ENCODE results near the gene RBM3.

RBM3 gene

DNA sequence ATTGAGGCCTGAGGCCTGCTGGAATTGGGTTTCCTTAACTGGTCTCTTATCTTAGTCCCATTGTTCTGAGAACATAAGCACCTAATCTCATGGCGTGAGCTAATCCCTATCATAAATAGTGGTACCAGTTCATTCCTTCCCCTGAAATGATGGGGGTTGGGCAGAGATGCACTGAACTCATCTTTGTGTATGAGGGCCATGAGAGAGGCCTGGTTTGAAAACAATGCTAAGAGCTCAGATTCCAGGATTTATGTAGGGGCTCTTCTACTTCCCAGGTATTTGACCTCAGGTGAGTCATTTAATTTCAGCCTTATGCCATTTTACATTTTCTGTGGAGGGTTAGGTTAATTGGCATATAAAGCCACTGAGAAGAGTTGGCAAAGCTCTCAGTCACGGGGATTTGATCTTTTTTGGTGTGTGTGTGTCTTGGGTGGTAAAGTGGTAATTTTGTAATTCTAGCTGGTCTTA lies 4.4 kb downstream of the RBM3 start:
- no peak for DNase-seq

- DNase-seq = no peak
Measured at GRCh38 chrX:48579259-48579658, 5.0 kb downstream of the RBM3 start.

DNA sequence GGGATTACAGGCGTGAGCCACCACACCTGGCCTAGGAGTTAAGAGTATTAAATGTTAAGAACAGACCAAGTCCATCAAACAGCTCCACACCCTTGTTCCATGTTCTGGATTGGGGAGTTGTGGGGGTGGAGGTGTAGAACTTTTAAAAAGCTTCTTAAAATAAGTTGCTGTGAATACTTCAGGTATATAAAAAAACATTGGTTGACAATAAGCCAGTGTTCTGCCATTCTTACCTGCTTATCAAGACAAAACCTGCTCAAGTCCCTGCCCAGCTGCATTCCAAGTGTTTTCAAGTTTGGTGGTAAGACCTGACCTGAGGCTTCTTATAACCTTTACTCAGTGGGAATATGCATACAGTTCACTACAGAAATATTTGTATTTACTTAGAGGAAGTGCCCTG lies 6.4 kb downstream of the RBM3 start:
- DNase-seq = no peak

DNA sequence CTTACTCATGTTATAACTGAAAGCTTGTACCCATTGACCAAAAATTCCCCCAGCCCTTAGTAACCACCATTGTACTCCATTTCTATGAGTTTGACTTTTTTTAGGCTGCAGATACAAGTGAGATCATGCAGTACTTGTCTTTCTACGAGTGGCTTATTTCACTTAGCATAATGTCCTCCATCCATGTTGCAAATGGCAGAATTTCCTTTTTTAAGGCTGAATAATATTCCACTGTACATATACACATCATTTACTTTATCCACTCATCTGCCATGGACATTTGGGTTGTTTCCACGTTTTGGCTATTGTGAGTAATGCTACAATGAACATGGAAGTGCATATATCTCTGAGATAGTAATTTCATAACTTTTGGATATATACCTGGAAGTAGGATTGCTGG lies 10.4 kb downstream of the RBM3 start:
- DNase-seq = no peak

- DNase-seq = no peak
Measured at GRCh38 chrX:48589482-48590162, 15.3 kb downstream of the RBM3 start.

GRCh38 chrX:48590203-48591103 lies 16.2 kb downstream of the RBM3 start:
- no peak for DNase-seq

DNA sequence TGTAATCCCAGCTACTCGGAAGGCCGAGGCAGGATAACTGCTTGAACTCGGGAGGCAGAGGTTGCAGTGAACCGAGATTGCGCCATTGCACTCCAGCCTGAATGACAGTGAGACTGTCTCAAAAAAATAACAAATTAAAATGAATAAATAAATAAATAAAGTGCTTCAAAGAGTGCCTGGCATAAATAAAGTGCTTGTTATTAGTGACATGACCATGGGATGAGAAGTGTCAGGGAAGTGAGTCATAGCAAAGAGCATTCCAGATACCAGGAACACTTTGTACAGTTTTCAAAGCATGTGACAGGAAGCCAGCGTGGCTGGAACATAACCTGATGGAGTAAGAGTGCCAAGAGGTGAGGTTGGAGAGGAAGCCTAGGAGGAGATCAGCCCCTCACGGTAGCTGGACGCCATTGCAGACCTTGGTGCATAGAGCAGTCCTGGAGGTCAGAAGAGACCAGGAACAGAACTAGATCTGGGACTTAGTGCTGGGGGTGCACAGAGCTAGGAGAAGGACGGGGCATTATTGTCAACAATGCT lies 17.0 kb downstream of the RBM3 start:
- DNase-seq = no peak

- no peak for DNase-seq
Measured at GRCh38 chrX:48592971-48593370, 18.7 kb downstream of the RBM3 start.

- DNase-seq = no peak
Measured at GRCh38 chrX:48595929-48596328, 21.6 kb downstream of the RBM3 start.

DNA sequence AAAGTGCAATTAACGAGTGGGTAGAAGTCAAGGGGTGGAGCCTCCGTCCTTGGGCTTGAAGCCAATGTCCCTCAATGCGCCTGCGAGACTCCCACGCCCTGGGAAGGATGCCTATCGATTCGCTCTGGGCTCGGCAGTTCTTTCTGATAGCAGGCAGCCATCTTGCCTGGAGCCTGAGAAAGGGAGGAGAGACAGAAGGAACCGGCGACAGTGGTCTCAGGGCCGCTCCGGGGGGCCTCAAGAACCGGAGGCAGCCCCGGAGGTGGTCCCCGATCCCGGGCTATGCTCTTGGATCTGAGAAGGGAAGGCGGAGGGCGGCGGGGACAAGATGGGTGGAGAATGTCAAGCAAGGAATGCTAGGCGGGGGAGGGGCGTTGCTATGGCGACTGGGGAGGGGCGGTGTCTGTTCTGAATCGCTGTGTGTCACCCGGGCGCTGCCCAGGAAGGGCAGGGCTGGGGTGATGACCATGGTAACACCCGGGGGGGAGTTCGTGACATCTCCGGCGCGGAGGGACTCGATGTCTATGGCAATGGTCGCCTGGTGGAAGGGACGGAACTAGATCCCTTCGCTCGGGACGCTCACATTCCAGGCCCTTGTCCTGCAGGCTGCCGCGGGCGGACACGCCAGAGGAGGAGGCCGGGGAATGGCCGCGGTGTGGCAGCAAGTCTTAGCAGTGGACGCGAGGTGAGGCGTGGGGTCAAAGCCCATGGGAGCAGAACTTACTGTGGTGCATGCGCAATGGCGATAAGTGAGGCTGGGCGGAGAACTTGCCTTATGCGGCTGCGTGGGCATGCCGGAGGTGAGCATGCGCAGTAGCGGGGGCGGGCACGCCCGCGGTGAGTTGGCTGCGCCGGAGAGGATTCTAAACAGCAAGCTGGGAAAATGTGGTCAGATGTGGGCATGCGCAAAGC lies 23.3 kb downstream of the RBM3 start, which contains the start of gene WDR13:
Gene WDR13 (plus strand): TSS at position 140 of the 912 bp plus-strand sequence. CDS start 505 bp downstream, at position 645.
- DNase-seq = peak; percentile 93

DNA sequence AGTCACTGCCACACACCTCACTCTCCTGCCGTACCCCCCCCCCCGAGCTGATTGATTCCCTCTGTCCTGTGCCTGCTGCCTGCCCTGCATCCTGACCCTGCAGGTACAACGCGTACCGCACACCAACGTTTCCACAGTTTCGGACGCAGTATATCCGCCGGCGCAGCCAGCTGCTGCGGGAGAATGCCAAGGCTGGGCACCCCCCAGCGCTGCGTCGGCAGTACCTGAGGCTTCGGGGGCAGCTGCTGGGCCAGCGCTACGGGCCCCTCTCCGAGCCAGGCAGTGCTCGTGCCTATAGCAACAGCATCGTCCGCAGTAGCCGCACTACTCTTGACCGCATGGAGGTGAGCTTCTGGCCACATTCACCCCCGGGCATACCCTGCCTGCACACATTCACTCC lies 24.3 kb downstream of the RBM3 start:
- no peak for DNase-seq

DNA sequence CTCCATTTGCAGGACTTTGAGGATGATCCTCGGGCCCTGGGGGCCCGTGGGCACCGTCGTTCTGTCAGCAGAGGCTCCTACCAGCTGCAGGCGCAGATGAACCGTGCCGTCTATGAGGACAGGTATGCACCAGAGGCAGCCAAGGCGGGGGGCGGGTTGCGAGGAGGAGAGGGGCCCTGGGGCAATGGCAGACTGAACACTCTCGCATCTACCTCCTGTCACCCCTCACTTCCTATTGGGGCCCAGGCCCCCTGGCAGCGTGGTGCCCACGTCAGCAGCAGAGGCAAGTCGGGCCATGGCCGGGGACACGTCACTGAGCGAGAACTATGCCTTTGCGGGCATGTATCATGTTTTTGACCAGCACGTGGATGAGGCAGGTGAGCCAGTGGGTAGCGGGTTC lies 25.1 kb downstream of the RBM3 start:
- no peak for DNase-seq

DNA sequence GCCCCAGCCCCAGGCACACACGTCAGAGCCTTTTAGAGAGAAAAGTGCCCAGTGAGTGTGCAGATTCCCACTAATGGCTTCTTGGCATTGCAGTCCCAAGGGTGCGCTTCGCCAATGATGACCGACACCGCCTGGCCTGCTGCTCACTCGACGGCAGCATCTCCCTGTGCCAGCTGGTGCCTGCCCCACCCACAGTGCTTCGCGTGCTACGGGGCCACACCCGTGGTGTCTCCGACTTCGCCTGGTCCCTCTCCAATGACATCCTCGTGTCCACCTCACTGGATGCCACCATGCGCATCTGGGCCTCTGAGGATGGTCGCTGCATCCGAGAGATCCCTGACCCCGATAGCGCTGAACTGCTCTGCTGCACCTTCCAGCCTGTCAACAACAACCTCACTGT lies 25.9 kb downstream of the RBM3 start:
- DNase-seq = no peak

- DNase-seq = no peak
Measured at GRCh38 chrX:48601741-48602394, 27.6 kb downstream of the RBM3 start.

GRCh38 chrX:48604701-48605100 lies 30.4 kb downstream of the RBM3 start:
- no peak for DNase-seq

- no peak for DNase-seq
Measured at GRCh38 chrX:48606091-48606490, 31.8 kb downstream of the RBM3 start.

GRCh38 chrX:48611703-48612102 lies 37.4 kb downstream of the RBM3 start:
- DNase-seq = no peak

GRCh38 chrX:48613502-48614160 lies 39.3 kb downstream of the RBM3 start:
- no peak for DNase-seq

DNA sequence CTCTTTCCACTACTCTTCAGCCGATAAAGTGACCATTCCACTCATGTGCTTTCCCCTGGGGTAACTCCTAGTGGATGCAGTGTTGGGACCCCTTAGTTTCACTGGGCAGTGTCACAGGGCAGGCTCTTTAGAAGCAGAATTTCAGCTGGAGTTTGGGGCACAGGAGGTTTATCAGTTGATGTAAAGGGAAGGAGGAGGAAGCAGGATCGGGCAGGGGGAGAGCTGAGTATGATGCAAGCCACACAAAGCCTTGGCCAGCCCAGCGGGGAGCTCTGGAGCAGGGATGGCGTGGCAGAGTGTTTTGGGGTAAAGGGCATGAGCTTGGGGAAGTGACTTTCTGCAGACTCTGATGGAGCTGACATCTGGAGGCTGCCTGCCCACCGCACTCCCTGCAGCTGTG lies 42.3 kb downstream of the RBM3 start:
- DNase-seq = no peak

GRCh38 chrX:48617542-48618340 lies 43.5 kb downstream of the RBM3 start:
- DNase-seq = no peak
